SK-N-SH (cell line): Measurements from ENCODE around the gene IQCF2. TPM values are rescaled to one million over a fixed set of nuclear protein-coding genes. Genes with fewer than 3 reads are reported as not detected.

Source experiments
- CTCF ChIA-PET: fragments of 300-600, 350-600 bp; formaldehyde crosslinking; extraction: SDS; loops from one replicate; lab custom pipeline; 2021; lab: Yijun Ruan, JAX
- POLR2A ChIA-PET: fragments of 350-600 bp; sonication (Branson Sonifier 250); formaldehyde crosslinking; extraction: SDS; loops from one replicate; lab custom pipeline; 2020; ENCODE audit warnings: antibody characterized with exemption, inconsistent platforms; lab: Yijun Ruan, JAX
- DNase-seq: peaks from one replicate; pipeline ENCODE4 v3.0.0; 2012
- H2AFZ ChIP-seq: fragments of 200-600 bp; sonication (generic); 2 replicates; pipeline ENCODE4 v1.8.1; 2016; ENCODE audit warnings: antibody characterized with exemption, mild to moderate bottlenecking, low read depth
- H3F3A ChIP-seq: fragments of 200-600 bp; sonication (generic); replicated peaks from 2 replicates; pipeline ENCODE3; 2016; ENCODE audit warnings: antibody characterized with exemption, mild to moderate bottlenecking; ENCODE audit not compliant: insufficient read depth
- H3K27ac ChIP-seq, 2 experiments: fragments of 200-500 bp in 1 of 2; fragments of 200-600 bp in 1 of 2; sonication (Bioruptor generic) in 1 of 2; sonication (generic), shearing (Covaris generic) in 1 of 2; 2 replicates each; pipeline versions ENCODE4 v1.5.1 to v1.6.1; 2014 to 2016; ENCODE audit warnings: low read depth in 2 of 2, inconsistent platforms in 1 of 2, low read length in 1 of 2, mild to moderate bottlenecking in 1 of 2, mixed read lengths in 1 of 2
- H3K27me3 ChIP-seq: fragments of 200-600 bp; sonication (generic), shearing (Covaris generic); 2 replicates; pipeline ENCODE4 v1.6.1; 2016; ENCODE audit warnings: mixed run types; ENCODE audit not compliant: insufficient read depth
- H3K36me3 ChIP-seq, 2 experiments: fragments of 200-500 bp in 1 of 2; fragments of 200-600 bp in 1 of 2; sonication (Bioruptor generic) in 1 of 2; sonication (generic) in 1 of 2; replicated peaks in 1 of 2; 2 replicates each; pipeline versions ENCODE3 to v1.5.1; 2014 to 2016; ENCODE audit warnings: low read length in 1 of 2, mild to moderate bottlenecking in 1 of 2; ENCODE audit not compliant: insufficient read depth in 2 of 2, control insufficient read depth in 1 of 2
- H3K4me1 ChIP-seq, 2 experiments: fragments of 200-500 bp in 1 of 2; fragments of 200-600 bp in 1 of 2; sonication (Bioruptor generic) in 1 of 2; sonication (generic), shearing (Covaris generic) in 1 of 2; 2 replicates each; pipeline versions ENCODE4 v1.5.1 to v1.6.1; 2014 to 2016; ENCODE audit warnings: low read depth in 1 of 2, low read length in 1 of 2, mixed run types in 1 of 2; ENCODE audit not compliant: insufficient read depth in 2 of 2, control insufficient read depth in 1 of 2
- H3K4me2 ChIP-seq: fragments of 200-600 bp; sonication (generic), shearing (Covaris generic); 2 replicates; pipeline ENCODE4 v1.6.1; 2017; ENCODE audit warnings: mixed run types
- H3K4me3 ChIP-seq, 2 experiments: fragments of 200-500 bp in 1 of 2; fragments of 200-600 bp in 1 of 2; sonication (Bioruptor generic) in 1 of 2; sonication (generic), shearing (Covaris generic) in 1 of 2; 2 replicates each; pipeline versions ENCODE4 v1.5.1 to v1.8.1; 2014 to 2016; ENCODE audit warnings: low read depth in 2 of 2, inconsistent platforms in 1 of 2, low read length in 1 of 2, mild to moderate bottlenecking in 1 of 2, mixed read lengths in 1 of 2, moderate library complexity in 1 of 2
- H3K79me2 ChIP-seq: fragments of 200-600 bp; sonication (generic); 2 replicates; pipeline ENCODE4 v1.8.1; 2017; ENCODE audit warnings: mild to moderate bottlenecking; ENCODE audit not compliant: insufficient read depth
- H3K9ac ChIP-seq: fragments of 200-600 bp; sonication (generic); 2 replicates; pipeline ENCODE4 v1.6.1; 2017; ENCODE audit warnings: mixed run types
- H3K9me2 ChIP-seq: fragments of 200-600 bp; sonication (generic); 2 replicates; pipeline ENCODE4 v1.6.1; 2017; ENCODE audit warnings: mixed run types
- H3K9me3 ChIP-seq: fragments of 200-600 bp; sonication (generic); 2 replicates; pipeline ENCODE4 v1.6.1; 2017; ENCODE audit warnings: mixed run types, mild to moderate bottlenecking, moderate library complexity
- H4K20me1 ChIP-seq: fragments of 200-600 bp; sonication (generic); 2 replicates; pipeline ENCODE4 v1.6.1; 2017; ENCODE audit warnings: mild to moderate bottlenecking, mixed run types; ENCODE audit not compliant: insufficient read depth
- CHD2 ChIP-seq: fragments of 150-350 bp; IDR thresholded peaks from 2 replicates; pipeline ENCODE4 v1.6.1; 2018; ENCODE audit warnings: low read length; ENCODE audit not compliant: partially characterized antibody
- CTCF ChIP-seq: fragments of 200-600 bp; sonication (generic); IDR thresholded peaks from 2 replicates; pipeline ENCODE4 v1.6.1; 2017; ENCODE audit warnings: antibody characterized with exemption, mild to moderate bottlenecking, moderate library complexity
- ELF1 ChIP-seq: IDR thresholded peaks from 2 replicates; pipeline ENCODE4 v1.4.0; 2012
- EZH2phosphoT487 ChIP-seq: fragments of 200-600 bp; sonication (generic); IDR thresholded peaks from 2 replicates; pipeline ENCODE4 v1.6.1; 2017; ENCODE audit warnings: low read depth, mixed run types, mild to moderate bottlenecking, antibody characterized with exemption, moderate library complexity, borderline replicate concordance
- IRF3 ChIP-seq: fragments of 150-350 bp; IDR thresholded peaks from 2 replicates; pipeline ENCODE4 v1.6.1; 2016; ENCODE audit warnings: mild to moderate bottlenecking, low read depth, low read length
- JUND ChIP-seq: IDR thresholded peaks from 2 replicates; pipeline ENCODE4 v1.4.0; 2012
- MEF2A ChIP-seq: IDR thresholded peaks from 2 replicates; pipeline ENCODE4 v1.4.0; 2012; ENCODE audit warnings: low read depth, borderline replicate concordance
- PBX3 ChIP-seq: IDR thresholded peaks from 2 replicates; pipeline ENCODE4; 2012
- REST ChIP-seq: IDR thresholded peaks from 2 replicates; pipeline ENCODE4 v1.6.1; 2012; ENCODE audit warnings: mild to moderate bottlenecking, low read depth, low read length, moderate library complexity
- RFX5 ChIP-seq: IDR thresholded peaks from 2 replicates; pipeline ENCODE4 v1.6.1; 2012; ENCODE audit warnings: mild to moderate bottlenecking, improper control_type of control experiment, low read length
- SMC3 ChIP-seq: IDR thresholded peaks from 2 replicates; pipeline ENCODE4 v1.6.1; 2012; ENCODE audit warnings: low read depth, low read length, improper control_type of control experiment
- TAF1 ChIP-seq: IDR thresholded peaks from 2 replicates; pipeline ENCODE4 v1.6.1; 2012; ENCODE audit warnings: low read depth, mild to moderate bottlenecking, low read length, moderate library complexity, borderline replicate concordance
- TEAD4 ChIP-seq: IDR thresholded peaks from 2 replicates; pipeline ENCODE4 v1.4.0; 2012; ENCODE audit warnings: mild to moderate bottlenecking, borderline replicate concordance; ENCODE audit not compliant: insufficient read depth
- USF2 ChIP-seq: fragments of 150-350 bp; IDR thresholded peaks from 2 replicates; pipeline ENCODE4 v1.6.1; 2017; ENCODE audit warnings: antibody characterized with exemption, low read length, low read depth, borderline replicate concordance
- polyA plus RNA-seq, 3 experiments: library from polyadenylated mRNA; depleted of rRNA; stranded (reverse); fragments of >200 nt; gene quantifications; 2 replicates each; pipeline ENCODE4 v1.2.3, GENCODE V29; 2012

The IQCF2 gene
- polyA plus RNA-seq, 1 of the 3 experiments (the other 2 are of a cell fraction), result not detected

- Histone ChIP-seq H3K27me3 (no peaks in the 10 kb centered on the region; the same call in 1 of the 2 replicates), H3K79me2 (no peaks in the 10 kb centered on the region), H3K4me1 (no peaks in the 10 kb centered on the region), H3K4me2 (no peak overlapping the region), H3K9ac (no peak overlapping the region), H3K27ac (no peak overlapping the region), H3F3A (no peaks in the 10 kb centered on the region), H4K20me1 (no peaks in the 10 kb centered on the region), H3K9me2 (no peaks in the 10 kb centered on the region), H3K4me3 (no peak overlapping the region), H2AFZ (no peak overlapping the region), H3K36me3 (no peaks in the 10 kb centered on the region), H3K9me3 (no peaks in the 10 kb centered on the region)
- DNase-seq, result no peak
- ChIA-PET POLR2A (no interaction called here), CTCF (interaction anchor here (1.0 kb wide), 1 partner anchor 55 kb away, joined by 3 read pairs; the partner anchor contains the start of gene RRP9)
- no peak for TF ChIP-seq MEF2A
- TF ChIP-seq SMC3, result no peak
- TF ChIP-seq RFX5, result no peak
- TF ChIP-seq JUND, result no peak
- no peak for TF ChIP-seq IRF3
- no peak for TF ChIP-seq TAF1
- TF ChIP-seq REST, result no peak
- no peak for TF ChIP-seq EZH2phosphoT487
- TF ChIP-seq PBX3, result no peak
- no peak for TF ChIP-seq CTCF
- TF ChIP-seq CHD2, result no peak
- TF ChIP-seq USF2, result no peak
- TF ChIP-seq ELF1, result no peak
- TF ChIP-seq TEAD4, result no peak
Measured at GRCh38 chr3:51886447-51886846, 25.0 kb downstream of the IQCF2 start.
